ENCODE measurements around the gene MOB3B.

MOB3B gene

GRCh38 chr9:27496135-27496504, 33.5 kb downstream of the MOB3B start:
- Histone ChIP-seq H3K4me1 (ENCODE audit: control insufficient read depth in 1 of 2, insufficient read depth in 2 of 2, low read length in 2 of 2) (peaks cover 0 to 2% of the 10 kb centered on the region in 2 experiments), H2AFZ (ENCODE audit: insufficient read depth, low read length, poor library complexity) (no peak overlapping the region), H3K9ac (ENCODE audit: low read length) (no peak overlapping the region), H4K8ac (ENCODE audit: low read depth, low read length) (no peak overlapping the region), H3K23ac (ENCODE audit: low read length) (no peak overlapping the region), H3K36me3 (ENCODE audit: control insufficient read depth in 1 of 2, insufficient read depth in 2 of 2, low read length in 2 of 2) (no peaks in the 10 kb centered on the region), H3K9me3 (ENCODE audit: insufficient read depth, low read depth, low read length) (no peaks in the 10 kb centered on the region), H4K12ac (ENCODE audit: low read depth, low read length) (no peak overlapping the region), H2BK120ac (ENCODE audit: insufficient read depth, low read length, poor library complexity) (no peak overlapping the region), H3K14ac (ENCODE audit: low read length) (no peak overlapping the region), H3K4ac (ENCODE audit: low read depth, low read length) (no peak overlapping the region), H2AK5ac (ENCODE audit: low read length) (no peak overlapping the region), H3K18ac (ENCODE audit: low read length) (no peak overlapping the region), H3K79me2 (ENCODE audit: control insufficient read depth, insufficient read depth, low read length, poor library complexity) (no peaks in the 10 kb centered on the region), H2BK5ac (ENCODE audit: low read depth, low read length, poor library complexity) (no peak overlapping the region), H3K27me3 (ENCODE audit: insufficient read depth, low read length) (no peaks in the 10 kb centered on the region), H2BK12ac (ENCODE audit: low read length) (no peak overlapping the region), H3K4me3 (ENCODE audit: low read depth, low read length) (no peak overlapping the region), H4K91ac (ENCODE audit: low read depth, low read length) (no peak overlapping the region), H3K27ac (ENCODE audit: low read depth, low read length) (no peak overlapping the region), H3K79me1 (ENCODE audit: low read length) (no peaks in the 10 kb centered on the region), H3K4me2 (ENCODE audit: low read length) (no peak overlapping the region)
- no peak for DNase-seq
- no CpG with 5 or more reads among the region's 3 CpGs for WGBS (ENCODE audit: extremely low coverage, insufficient coverage, insufficient read length)

- no CpG with 5 or more reads among the region's 3 CpGs for WGBS (ENCODE audit: extremely low coverage, insufficient coverage, insufficient read length)
- H3K18ac ChIP-seq (ENCODE audit: low read length) = no peak overlapping the region
Measured at GRCh38 chr9:27495480-27496134, 34.0 kb downstream of the MOB3B start.

GRCh38 chr9:27491154-27491553, 38.5 kb downstream of the MOB3B start:
- H2AK5ac ChIP-seq (ENCODE audit: low read length) = no peak overlapping the region
- no peak overlapping the region for H2BK12ac ChIP-seq (ENCODE audit: low read length)
- peaks cover 8 to 11% of the 10 kb centered on the region in 2 experiments for H3K4me1 ChIP-seq (ENCODE audit: control insufficient read depth in 1 of 2, insufficient read depth in 2 of 2, low read length in 2 of 2)
- no peak overlapping the region for H3K27ac ChIP-seq (ENCODE audit: low read depth, low read length)
- H2AFZ ChIP-seq (ENCODE audit: insufficient read depth, low read length, poor library complexity) = no peak overlapping the region
- H2BK5ac ChIP-seq (ENCODE audit: low read depth, low read length, poor library complexity) = no peak overlapping the region
- H3K18ac ChIP-seq (ENCODE audit: low read length) = no peak overlapping the region
- no peak overlapping the region for H3K4ac ChIP-seq (ENCODE audit: low read depth, low read length)
- H2BK120ac ChIP-seq (ENCODE audit: insufficient read depth, low read length, poor library complexity) = no peak overlapping the region
- no peak overlapping the region for H4K12ac ChIP-seq (ENCODE audit: low read depth, low read length)
- H3K79me2 ChIP-seq (ENCODE audit: control insufficient read depth, insufficient read depth, low read length, poor library complexity) = peaks cover 2% of the 10 kb centered on the region
- no peak overlapping the region for H4K91ac ChIP-seq (ENCODE audit: low read depth, low read length)
- H3K9ac ChIP-seq (ENCODE audit: low read length) = no peak overlapping the region
- no peak overlapping the region for H3K4me2 ChIP-seq (ENCODE audit: low read length)
- H4K8ac ChIP-seq (ENCODE audit: low read depth, low read length) = no peak overlapping the region
- H3K79me1 ChIP-seq (ENCODE audit: low read length) = peaks cover 8% of the 10 kb centered on the region
- no peak for DNase-seq
- H3K36me3 ChIP-seq (ENCODE audit: control insufficient read depth in 1 of 2, insufficient read depth in 2 of 2, low read length in 2 of 2) = no peaks in the 10 kb centered on the region
- no peaks in the 10 kb centered on the region for H3K9me3 ChIP-seq (ENCODE audit: insufficient read depth, low read depth, low read length)
- no peak overlapping the region for H3K4me3 ChIP-seq (ENCODE audit: low read depth, low read length)
- WGBS (ENCODE audit: extremely low coverage, insufficient coverage, insufficient read length) = no CpG with 5 or more reads among the region's 1 CpG
- H3K27me3 ChIP-seq (ENCODE audit: insufficient read depth, low read length) = no peaks in the 10 kb centered on the region
- H3K14ac ChIP-seq (ENCODE audit: low read length) = no peak overlapping the region
- no peak overlapping the region for H3K23ac ChIP-seq (ENCODE audit: low read length)

More at GRCh38 chr9:27495480-27496134, 34.0 kb downstream of the MOB3B start:
- Histone ChIP-seq H2AFZ (ENCODE audit: insufficient read depth, low read length, poor library complexity) (no peak overlapping the region), H3K79me1 (ENCODE audit: low read length) (no peaks in the 10 kb centered on the region), H3K27ac (ENCODE audit: low read depth, low read length) (no peak overlapping the region), H4K12ac (ENCODE audit: low read depth, low read length) (no peak overlapping the region), H3K4ac (ENCODE audit: low read depth, low read length) (peak overlapping the region; percentile 91), H3K4me1 (ENCODE audit: control insufficient read depth in 1 of 2, insufficient read depth in 2 of 2, low read length in 2 of 2) (peaks cover 0 to 2% of the 10 kb centered on the region in 2 experiments), H3K23ac (ENCODE audit: low read length) (no peak overlapping the region), H4K8ac (ENCODE audit: low read depth, low read length) (no peak overlapping the region), H2BK120ac (ENCODE audit: insufficient read depth, low read length, poor library complexity) (no peak overlapping the region), H3K27me3 (ENCODE audit: insufficient read depth, low read length) (no peaks in the 10 kb centered on the region), H3K9ac (ENCODE audit: low read length) (no peak overlapping the region), H3K4me3 (ENCODE audit: low read depth, low read length) (no peak overlapping the region), H2BK5ac (ENCODE audit: low read depth, low read length, poor library complexity) (no peak overlapping the region), H2AK5ac (ENCODE audit: low read length) (no peak overlapping the region), H2BK12ac (ENCODE audit: low read length) (no peak overlapping the region), H3K14ac (ENCODE audit: low read length) (no peak overlapping the region), H4K91ac (ENCODE audit: low read depth, low read length) (no peak overlapping the region), H3K4me2 (ENCODE audit: low read length) (no peak overlapping the region), H3K9me3 (ENCODE audit: insufficient read depth, low read depth, low read length) (no peaks in the 10 kb centered on the region), H3K79me2 (ENCODE audit: control insufficient read depth, insufficient read depth, low read length, poor library complexity) (no peaks in the 10 kb centered on the region), H3K36me3 (ENCODE audit: control insufficient read depth in 1 of 2, insufficient read depth in 2 of 2, low read length in 2 of 2) (no peaks in the 10 kb centered on the region)
- DNase-seq = no peak

GRCh38 chr9:27489087-27489876, 40.3 kb downstream of the MOB3B start:
- H3K27me3 ChIP-seq (ENCODE audit: insufficient read depth, low read length) = no peaks in the 10 kb centered on the region
- no CpG with 5 or more reads among the region's 5 CpGs for WGBS (ENCODE audit: extremely low coverage, insufficient coverage, insufficient read length)

More at GRCh38 chr9:27489087-27489876, 40.3 kb downstream of the MOB3B start:
- Histone ChIP-seq H3K4me1 (ENCODE audit: control insufficient read depth in 1 of 2, insufficient read depth in 2 of 2, low read length in 2 of 2) (peaks cover 11 to 15% of the 10 kb centered on the region in 2 experiments), H2BK120ac (ENCODE audit: insufficient read depth, low read length, poor library complexity) (no peak overlapping the region), H3K79me1 (ENCODE audit: low read length) (peaks cover 8% of the 10 kb centered on the region), H2AK5ac (ENCODE audit: low read length) (no peak overlapping the region), H3K4me3 (ENCODE audit: low read depth, low read length) (no peak overlapping the region), H3K9ac (ENCODE audit: low read length) (no peak overlapping the region), H3K79me2 (ENCODE audit: control insufficient read depth, insufficient read depth, low read length, poor library complexity) (peaks cover 2% of the 10 kb centered on the region), H3K23ac (ENCODE audit: low read length) (no peak overlapping the region), H4K8ac (ENCODE audit: low read depth, low read length) (no peak overlapping the region), H3K9me3 (ENCODE audit: insufficient read depth, low read depth, low read length) (no peaks in the 10 kb centered on the region), H3K18ac (ENCODE audit: low read length) (no peak overlapping the region), H3K27ac (ENCODE audit: low read depth, low read length) (peak overlapping the region; percentile 19), H2BK5ac (ENCODE audit: low read depth, low read length, poor library complexity) (no peak overlapping the region), H4K12ac (ENCODE audit: low read depth, low read length) (no peak overlapping the region), H3K14ac (ENCODE audit: low read length) (no peak overlapping the region), H3K4ac (ENCODE audit: low read depth, low read length) (no peak overlapping the region), H3K4me2 (ENCODE audit: low read length) (no peak overlapping the region), H3K36me3 (ENCODE audit: control insufficient read depth in 1 of 2, insufficient read depth in 2 of 2, low read length in 2 of 2) (no peaks in the 10 kb centered on the region), H4K91ac (ENCODE audit: low read depth, low read length) (no peak overlapping the region), H2BK12ac (ENCODE audit: low read length) (no peak overlapping the region), H2AFZ (ENCODE audit: insufficient read depth, low read length, poor library complexity) (no peak overlapping the region)
- DNase-seq = peak; percentile 84 to 93

All from trophoblast cell (in vitro differentiated cells and primary cell).